ENCODE measurements around the gene MCM3.

Gene MCM3

GRCh38 chr6:52233005-52233404 is 51.5 kb downstream of the MCM3 start:
- TF ChIP-seq CTCF (IDR thresholded peaks at IDR 0.05; ENCODE audit: extremely low read depth, missing control alignments), result no peak
- no peak for DNase-seq (ENCODE audit: low spot score)

- no peak for TF ChIP-seq CTCF (IDR thresholded peaks at IDR 0.05; ENCODE audit: extremely low read depth, missing control alignments)
- no peak for DNase-seq (ENCODE audit: low spot score)
Measured at GRCh38 chr6:52231406-52232127, 53.0 kb downstream of the MCM3 start.

- no peak for TF ChIP-seq CTCF (IDR thresholded peaks at IDR 0.05; ENCODE audit: extremely low read depth, missing control alignments)
- DNase-seq (ENCODE audit: low spot score), result no peak
Measured at GRCh38 chr6:52230685-52231084, 53.9 kb downstream of the MCM3 start.

- TF ChIP-seq CTCF (IDR thresholded peaks at IDR 0.05; ENCODE audit: extremely low read depth, missing control alignments), result no peak
- DNase-seq (ENCODE audit: low spot score), result peak; percentile 75
Measured at GRCh38 chr6:52227495-52227894, 57.0 kb downstream of the MCM3 start.

GRCh38 chr6:52221302-52221701 is 63.2 kb downstream of the MCM3 start:
- DNase-seq (ENCODE audit: low spot score), result no peak
- no peak for TF ChIP-seq CTCF (IDR thresholded peaks at IDR 0.05; ENCODE audit: extremely low read depth, missing control alignments)

- TF ChIP-seq CTCF (IDR thresholded peaks at IDR 0.05; ENCODE audit: extremely low read depth, missing control alignments), result no peak
- DNase-seq (ENCODE audit: low spot score), result no peak
Measured at GRCh38 chr6:52217761-52218160, 66.8 kb downstream of the MCM3 start.

GRCh38 chr6:52216932-52217575 is 67.5 kb downstream of the MCM3 start:
- TF ChIP-seq CTCF (IDR thresholded peaks at IDR 0.05; ENCODE audit: extremely low read depth, missing control alignments), result no peak
- no peak for DNase-seq (ENCODE audit: low spot score)
